CD4-positive, alpha-beta T cell treated with Interleukin-2 at 100 ng/mL for 4 hours (primary cell): ENCODE measurements around the gene ZNRF3.
"Not testable (repeated sequence)": the region's sequence is repeated elsewhere in the genome, so short reads cannot be mapped to it uniquely, and the experiment has no call there.

Source experiments
- DNase-seq: peaks from one replicate; pipeline ENCODE4 v3.0.0-alpha.2; 2020; ENCODE audit warnings: low spot score

ZNRF3 gene

GRCh38 chr22:28884747-28885350 is 1.5 kb downstream of the ZNRF3 start:
- no peak for DNase-seq

- DNase-seq: no peak
Observed at GRCh38 chr22:28885939-28886338, 2.6 kb downstream of the ZNRF3 start.

- not testable (repeated sequence) for DNase-seq
Observed at GRCh38 chr22:28886679-28887078, 3.3 kb downstream of the ZNRF3 start.

- no peak for DNase-seq
Observed at GRCh38 chr22:28887725-28888459, 4.5 kb downstream of the ZNRF3 start.

- no peak for DNase-seq
Observed at GRCh38 chr22:28889478-28890024, 6.2 kb downstream of the ZNRF3 start.

- DNase-seq: no peak
Observed at GRCh38 chr22:28891156-28891733, 7.9 kb downstream of the ZNRF3 start.

- DNase-seq: no peak
Observed at GRCh38 chr22:28892175-28892731, 8.9 kb downstream of the ZNRF3 start.

GRCh38 chr22:28893810-28894209 is 10.4 kb downstream of the ZNRF3 start:
- DNase-seq: no peak

- no peak for DNase-seq
Observed at GRCh38 chr22:28894334-28894733, 11.0 kb downstream of the ZNRF3 start.

GRCh38 chr22:28894807-28895206 is 11.4 kb downstream of the ZNRF3 start:
- no peak for DNase-seq

GRCh38 chr22:28896611-28897010 is 13.2 kb downstream of the ZNRF3 start:
- DNase-seq: no peak

- DNase-seq: no peak
Observed at GRCh38 chr22:28898233-28898629, 14.9 kb downstream of the ZNRF3 start.

GRCh38 chr22:28899199-28899853 is 16.0 kb downstream of the ZNRF3 start:
- DNase-seq: peak; percentile 31

GRCh38 chr22:28900379-28900925 is 17.1 kb downstream of the ZNRF3 start:
- DNase-seq: no peak

GRCh38 chr22:28902490-28902889 is 19.1 kb downstream of the ZNRF3 start:
- no peak for DNase-seq

- DNase-seq: no peak
Observed at GRCh38 chr22:28903080-28903479, 19.7 kb downstream of the ZNRF3 start.

- no peak for DNase-seq
Observed at GRCh38 chr22:28903729-28904128, 20.4 kb downstream of the ZNRF3 start.

GRCh38 chr22:28904211-28904896 is 21.0 kb downstream of the ZNRF3 start:
- DNase-seq: no peak

GRCh38 chr22:28905256-28905832 is 22.0 kb downstream of the ZNRF3 start:
- DNase-seq: no peak

GRCh38 chr22:28906312-28906711 is 22.9 kb downstream of the ZNRF3 start:
- DNase-seq: no peak
